ENCODE data around the gene ADORA3.

- TF ChIP-seq CTCF (IDR thresholded peaks at IDR 0.05), result no peak
- TF ChIP-seq EZH2phosphoT487 (IDR thresholded peaks at IDR 0.05), result no peak
- TF ChIP-seq EZH2 (IDR thresholded peaks at IDR 0.05), result no peak
Measured at GRCh38 chr1:111474106-111474505, 29.3 kb downstream of the ADORA3 start.
